Testis (tissue), 3 donors: ENCODE measurements around the gene SCN4B. TPM values are rescaled to one million over a fixed set of nuclear protein-coding genes. Genes with fewer than 3 reads are reported as not detected.

Source experiments
- DNase-seq: peaks from one replicate; pipeline ENCODE4 v3.0.0-alpha.2; 2019
- H3K27ac ChIP-seq, 2 donors: fragments of 200-600 bp; sonication (generic); one replicate each; pipeline ENCODE4 v1.5.1; 2019
- H3K27me3 ChIP-seq: fragments of 200-600 bp; sonication (generic); one replicate; pipeline ENCODE4 v1.5.1; 2019
- H3K36me3 ChIP-seq: fragments of 200-600 bp; sonication (generic); one replicate; pipeline ENCODE4 v1.5.1; 2017; ENCODE audit warnings: low read depth; ENCODE audit errors: missing control alignments
- H3K4me1 ChIP-seq: fragments of 200-600 bp; sonication (generic); one replicate; pipeline ENCODE4 v1.5.1; 2019
- H3K4me3 ChIP-seq, 2 donors: fragments of 200-600 bp; sonication (generic); one replicate each; pipeline ENCODE4 v1.5.1; 2017 to 2019
- H3K9me3 ChIP-seq: fragments of 200-600 bp; sonication (generic); one replicate; pipeline ENCODE4 v1.5.1; 2017
- CTCF ChIP-seq, 3 experiments: fragments of 450-650 bp in 2 of 3; fragments of 200-600 bp in 1 of 3; sonication (generic) in 1 of 3; IDR thresholded peaks; one replicate each; pipeline ENCODE4 v1.5.1; 2016 to 2019; ENCODE audit warnings: antibody characterized with exemption in 3 of 3, mild to moderate bottlenecking in 2 of 3, moderate library complexity in 1 of 3
- POLR2A ChIP-seq: fragments of 450-650 bp; IDR thresholded peaks from one replicate; pipeline ENCODE4 v1.6.1; 2017; ENCODE audit warnings: antibody characterized with exemption, mild to moderate bottlenecking, moderate library complexity
- WGBS, 2 donors: methylation state at CpG; one replicate each; pipeline ENCODE4 v1.1.5; 2018; 5-methylcytosine and 5-hydroxymethylcytosine counted together
- intact Hi-C: fragments of 100-400 bp; cut with DNase I; formaldehyde crosslinking; loops from one replicate; pipeline ENCODE4 v1.15.1; 2023; ENCODE audit warnings: low total_unique reads
- polyA plus RNA-seq: library from polyadenylated mRNA; stranded (reverse); fragments of 350-450 nt; fragmentation: Illumina TruSeq; extraction: RNeasy Lipid Tissue Mini Kit (QIAGEN cat#74804); gene quantifications from one replicate; pipeline ENCODE4 v1.2.3, GENCODE V29; 2014; ENCODE audit warnings: low read depth, low replicate concordance; ENCODE audit not compliant: insufficient read depth
- total RNA-seq, 2 donors: library from RNA; depleted of rRNA; stranded (reverse); fragments of >200 nt; gene quantifications; one replicate each; pipeline ENCODE4 v1.2.3, GENCODE V29; 2016

Gene SCN4B
- total and polyA plus RNA-seq, 3 donors from 2014 or later, result 1.9 to 4.9 (median 2.0) TPM

- Histone ChIP-seq H3K36me3 (no peaks in the 10 kb centered on the region), H3K27me3 (no peaks in the 10 kb centered on the region), H3K27ac (no peak overlapping the region), H3K9me3 (no peaks in the 10 kb centered on the region), H3K4me1 (no peaks in the 10 kb centered on the region), H3K4me3 (no peak overlapping the region)
- TF ChIP-seq POLR2A (no peak), CTCF (IDR thresholded peaks at IDR 0.05) (no peak)
- intact Hi-C loops, result no loop called here
- WGBS, 2 donors, result 67 to 85% methylated on average over 4 of the region's 4 CpGs
- DNase-seq, result no peak
Observed at GRCh38 chr11:118105657-118106305, 46.8 kb downstream of the SCN4B start.

- no peaks in the 10 kb centered on the region for H3K36me3 ChIP-seq
- DNase-seq, result no peak
- no peak overlapping the region for H3K27ac ChIP-seq
- intact Hi-C loops, result no loop called here
- 95 to 99% methylated on average over 6 of the region's 6 CpGs for WGBS, 2 donors
- no peaks in the 10 kb centered on the region for H3K27me3 ChIP-seq
- no peaks in the 10 kb centered on the region for H3K4me1 ChIP-seq
- TF ChIP-seq POLR2A (no peak), CTCF (IDR thresholded peaks at IDR 0.05) (no peak)
- no peaks in the 10 kb centered on the region for H3K9me3 ChIP-seq
- H3K4me3 ChIP-seq, result no peak overlapping the region
Observed at GRCh38 chr11:118104491-118104890, 48.1 kb downstream of the SCN4B start.

GRCh38 chr11:118102721-118103261 lies 49.8 kb downstream of the SCN4B start:
- Histone ChIP-seq H3K9me3 (no peaks in the 10 kb centered on the region), H3K27me3 (no peaks in the 10 kb centered on the region), H3K4me1 (no peaks in the 10 kb centered on the region), H3K36me3 (no peaks in the 10 kb centered on the region), H3K4me3 (no peak overlapping the region), H3K27ac (no peak overlapping the region)
- no peak for TF ChIP-seq POLR2A
- no peak for TF ChIP-seq CTCF (IDR thresholded peaks at IDR 0.05)
- 71 to 76% methylated on average over 8 to 12 of the region's 13 CpGs for WGBS, 2 donors
- intact Hi-C loops, result no loop called here
- no peak for DNase-seq

- TF ChIP-seq CTCF (IDR thresholded peaks at IDR 0.05), result no peak
- no peak for TF ChIP-seq POLR2A
- no peaks in the 10 kb centered on the region for H3K27me3 ChIP-seq
- DNase-seq, result no peak
- H3K9me3 ChIP-seq, result no peaks in the 10 kb centered on the region
- intact Hi-C loops, result no loop called here
- no peaks in the 10 kb centered on the region for H3K4me1 ChIP-seq
- 58 to 65% methylated on average over 3 of the region's 3 CpGs for WGBS, 2 donors
- H3K27ac ChIP-seq, result no peak overlapping the region
- H3K4me3 ChIP-seq, result no peak overlapping the region
- no peaks in the 10 kb centered on the region for H3K36me3 ChIP-seq
Observed at GRCh38 chr11:118100691-118101232, 51.9 kb downstream of the SCN4B start.
